Gastroesophageal sphincter (tissue), 3 donors: ENCODE measurements around the gene MYCBP2.

ENCODE experiments used
- POLR2A ChIP-seq, 2 donors: fragments of 450-650 bp; IDR thresholded peaks; one replicate each; pipeline ENCODE4 v1.6.1; 2017; ENCODE audit warnings: antibody characterized with exemption in 2 of 2, mild to moderate bottlenecking in 2 of 2, moderate library complexity in 1 of 2
- POLR2AphosphoS5 ChIP-seq: sonication (generic); formaldehyde crosslinking; IDR thresholded peaks from one replicate; pipeline ENCODE4 v1.6.1; 2017; ENCODE audit warnings: antibody characterized with exemption
- TF ChIP-seq, protein P1 (sequence below), 4 experiments: fragments of 200-600 bp in 2 of 4; fragments of 450-650 bp in 2 of 4; sonication (generic) in 1 of 4; IDR thresholded peaks; one replicate each; pipeline ENCODE4 v1.5.1; 2017 to 2019; ENCODE audit warnings: antibody characterized with exemption in 4 of 4, mild to moderate bottlenecking in 2 of 4, moderate library complexity in 2 of 4

DNA sequence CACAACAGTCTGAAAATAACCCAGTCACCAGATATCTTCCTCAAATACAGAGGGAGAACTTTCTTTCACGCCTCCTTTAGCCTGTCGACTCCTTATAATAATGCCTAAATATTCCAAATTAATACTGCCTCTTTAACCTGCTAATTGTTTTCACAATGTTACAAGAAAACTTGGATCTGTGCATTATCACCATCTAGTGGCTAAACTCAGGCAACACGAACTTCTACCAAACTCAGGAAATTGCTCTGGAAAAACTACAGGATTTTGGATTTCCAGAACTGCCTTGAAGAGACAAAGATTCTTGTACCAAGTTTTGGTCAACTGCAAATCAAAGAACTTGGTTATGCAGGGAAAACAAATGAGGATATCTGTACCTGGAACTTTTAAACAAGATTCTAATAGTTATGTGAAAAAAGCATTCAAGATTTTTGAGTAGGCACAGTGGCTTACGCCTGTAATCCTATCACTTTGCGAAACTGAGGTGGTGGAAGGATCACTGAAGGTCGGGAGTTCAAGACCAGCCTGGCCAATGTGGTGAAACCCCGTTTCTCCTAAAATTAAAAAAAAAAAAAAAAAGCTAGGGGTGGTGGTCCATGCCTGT, 324.2 kb downstream of the MYCBP2 start:
- TF ChIP-seq, protein P1, sequence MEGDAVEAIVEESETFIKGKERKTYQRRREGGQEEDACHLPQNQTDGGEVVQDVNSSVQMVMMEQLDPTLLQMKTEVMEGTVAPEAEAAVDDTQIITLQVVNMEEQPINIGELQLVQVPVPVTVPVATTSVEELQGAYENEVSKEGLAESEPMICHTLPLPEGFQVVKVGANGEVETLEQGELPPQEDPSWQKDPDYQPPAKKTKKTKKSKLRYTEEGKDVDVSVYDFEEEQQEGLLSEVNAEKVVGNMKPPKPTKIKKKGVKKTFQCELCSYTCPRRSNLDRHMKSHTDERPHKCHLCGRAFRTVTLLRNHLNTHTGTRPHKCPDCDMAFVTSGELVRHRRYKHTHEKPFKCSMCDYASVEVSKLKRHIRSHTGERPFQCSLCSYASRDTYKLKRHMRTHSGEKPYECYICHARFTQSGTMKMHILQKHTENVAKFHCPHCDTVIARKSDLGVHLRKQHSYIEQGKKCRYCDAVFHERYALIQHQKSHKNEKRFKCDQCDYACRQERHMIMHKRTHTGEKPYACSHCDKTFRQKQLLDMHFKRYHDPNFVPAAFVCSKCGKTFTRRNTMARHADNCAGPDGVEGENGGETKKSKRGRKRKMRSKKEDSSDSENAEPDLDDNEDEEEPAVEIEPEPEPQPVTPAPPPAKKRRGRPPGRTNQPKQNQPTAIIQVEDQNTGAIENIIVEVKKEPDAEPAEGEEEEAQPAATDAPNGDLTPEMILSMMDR (IDR thresholded peaks at IDR 0.05): peak; percentile 39 to 65 (median 58)
- TF ChIP-seq POLR2A (IDR thresholded peaks at IDR 0.05): no peak
- TF ChIP-seq POLR2AphosphoS5: no peak
